SK-N-SH treated with all-trans-retinoic acid at 6 μM for 48 hours (cell line): ENCODE results near the gene SMR3A.

Source experiments
- ARNTL ChIP-seq: fragments of 450-650 bp; formaldehyde crosslinking; IDR thresholded peaks from 2 replicates; pipeline ENCODE4 v1.5.0; 2020; ENCODE audit warnings: low read depth, mild to moderate bottlenecking, moderate library complexity, borderline replicate concordance
- GLIS3 ChIP-seq: fragments of 250-450 bp; sonication (Bioruptor Pico); IDR thresholded peaks from 2 replicates; pipeline ENCODE4 v1.5.0; 2020; ENCODE audit warnings: mild to moderate bottlenecking, moderate library complexity
- ISL1 ChIP-seq: fragments of 250-450 bp; sonication (Bioruptor Pico); IDR thresholded peaks from 2 replicates; pipeline ENCODE4 v2.1.2; 2022; ENCODE audit warnings: mild to moderate bottlenecking, moderate library complexity
- RARB ChIP-seq: fragments of 250-450 bp; sonication (Bioruptor Pico); IDR thresholded peaks from 2 replicates; pipeline ENCODE4 v1.8.0; 2021; ENCODE audit warnings: mild to moderate bottlenecking, moderate library complexity
- TCF4 ChIP-seq: fragments of 250-450 bp; sonication (Bioruptor Pico); IDR thresholded peaks from 2 replicates; pipeline ENCODE4 v1.8.0; 2021; ENCODE audit warnings: mild to moderate bottlenecking, moderate library complexity, borderline replicate concordance
- ZNF565 ChIP-seq: fragments of 450-650 bp; formaldehyde crosslinking; conservative IDR thresholded peaks from 2 replicates; pipeline ENCODE4 v1.5.0; 2020; ENCODE audit warnings: low read depth, mild to moderate bottlenecking, moderate library complexity
- TF ChIP-seq, protein P1 (sequence below): fragments of 250-450 bp; sonication (Bioruptor Pico); IDR thresholded peaks from 2 replicates; pipeline ENCODE4 v1.5.0; 2020; ENCODE audit warnings: mild to moderate bottlenecking, moderate library complexity

The SMR3A gene

DNA sequence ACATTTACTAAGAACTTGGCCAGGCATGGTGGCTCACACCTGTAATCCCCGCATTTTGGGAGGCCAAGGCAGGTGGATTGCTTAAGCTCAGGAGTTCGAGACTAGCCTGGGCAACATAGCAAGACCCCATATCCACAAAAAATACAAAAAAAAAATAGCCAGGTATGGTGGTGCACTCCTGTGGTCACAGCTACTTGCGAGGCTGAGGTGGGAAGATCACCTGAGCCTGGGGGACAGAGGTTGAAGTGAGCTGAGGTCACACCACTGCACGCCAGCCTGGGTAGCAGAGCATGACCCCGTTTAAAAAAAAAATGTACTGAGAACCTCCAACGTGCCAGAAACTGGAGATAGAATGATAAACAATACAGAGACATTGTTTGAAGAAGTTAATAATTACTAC is 45.2 kb downstream of the SMR3A start (continued):
- TF ChIP-seq, protein P1, sequence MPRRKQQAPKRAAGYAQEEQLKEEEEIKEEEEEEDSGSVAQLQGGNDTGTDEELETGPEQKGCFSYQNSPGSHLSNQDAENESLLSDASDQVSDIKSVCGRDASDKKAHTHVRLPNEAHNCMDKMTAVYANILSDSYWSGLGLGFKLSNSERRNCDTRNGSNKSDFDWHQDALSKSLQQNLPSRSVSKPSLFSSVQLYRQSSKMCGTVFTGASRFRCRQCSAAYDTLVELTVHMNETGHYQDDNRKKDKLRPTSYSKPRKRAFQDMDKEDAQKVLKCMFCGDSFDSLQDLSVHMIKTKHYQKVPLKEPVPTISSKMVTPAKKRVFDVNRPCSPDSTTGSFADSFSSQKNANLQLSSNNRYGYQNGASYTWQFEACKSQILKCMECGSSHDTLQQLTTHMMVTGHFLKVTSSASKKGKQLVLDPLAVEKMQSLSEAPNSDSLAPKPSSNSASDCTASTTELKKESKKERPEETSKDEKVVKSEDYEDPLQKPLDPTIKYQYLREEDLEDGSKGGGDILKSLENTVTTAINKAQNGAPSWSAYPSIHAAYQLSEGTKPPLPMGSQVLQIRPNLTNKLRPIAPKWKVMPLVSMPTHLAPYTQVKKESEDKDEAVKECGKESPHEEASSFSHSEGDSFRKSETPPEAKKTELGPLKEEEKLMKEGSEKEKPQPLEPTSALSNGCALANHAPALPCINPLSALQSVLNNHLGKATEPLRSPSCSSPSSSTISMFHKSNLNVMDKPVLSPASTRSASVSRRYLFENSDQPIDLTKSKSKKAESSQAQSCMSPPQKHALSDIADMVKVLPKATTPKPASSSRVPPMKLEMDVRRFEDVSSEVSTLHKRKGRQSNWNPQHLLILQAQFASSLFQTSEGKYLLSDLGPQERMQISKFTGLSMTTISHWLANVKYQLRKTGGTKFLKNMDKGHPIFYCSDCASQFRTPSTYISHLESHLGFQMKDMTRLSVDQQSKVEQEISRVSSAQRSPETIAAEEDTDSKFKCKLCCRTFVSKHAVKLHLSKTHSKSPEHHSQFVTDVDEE (CRISPR knock-in tag), result no peak
- TF ChIP-seq GLIS3 (CRISPR knock-in tag), result no peak
- no peak for TF ChIP-seq RARB (CRISPR knock-in tag)
- TF ChIP-seq ISL1 (CRISPR knock-in tag), result no peak
- TF ChIP-seq ARNTL (CRISPR knock-in tag), result no peak
- TF ChIP-seq ZNF565 (CRISPR knock-in tag), result no peak
- TF ChIP-seq TCF4 (CRISPR knock-in tag), result no peak
